Measurements from ENCODE around the gene SMARCA2.

Gene SMARCA2

GRCh38 chr9:2000314-2000713 lies 14.8 kb upstream of the SMARCA2 start:
- no peaks in the 10 kb centered on the region for H3K27me3 ChIP-seq (ENCODE audit: insufficient read depth, low read depth)
- no peak overlapping the region for H3K9ac ChIP-seq
- no peak overlapping the region for H3K4me2 ChIP-seq
- H3K4me3 ChIP-seq (IDR thresholded peaks at IDR 0.05; ENCODE audit: insufficient read depth, low read depth, low read length): no peak overlapping the region
- no peaks in the 10 kb centered on the region for H3K4me1 ChIP-seq (ENCODE audit: low read depth, poor library complexity, severe bottlenecking)
- H3K36me3 ChIP-seq (ENCODE audit: insufficient read depth): no peaks in the 10 kb centered on the region
- no peak overlapping the region for H3K27ac ChIP-seq
- H3K79me2 ChIP-seq (ENCODE audit: insufficient read depth, low read depth): no peaks in the 10 kb centered on the region
- no peak for TF ChIP-seq CTCF (conservative IDR thresholded peaks at IDR 0.05; ENCODE audit: low read depth, low read length)
- H2AFZ ChIP-seq (ENCODE audit: low read depth): no peak overlapping the region
- H4K20me1 ChIP-seq (ENCODE audit: insufficient read depth): no peaks in the 10 kb centered on the region

GRCh38 chr9:2008372-2008771 lies 6.8 kb upstream of the SMARCA2 start:
- Histone ChIP-seq H3K79me2 (ENCODE audit: insufficient read depth, low read depth) (no peaks in the 10 kb centered on the region), H2AFZ (ENCODE audit: low read depth) (no peak overlapping the region), H3K4me1 (ENCODE audit: low read depth, poor library complexity, severe bottlenecking) (peaks cover 7% of the 10 kb centered on the region), H3K9ac (no peak overlapping the region), H4K20me1 (ENCODE audit: insufficient read depth) (no peaks in the 10 kb centered on the region), H3K4me2 (no peak overlapping the region), H3K27ac (no peak overlapping the region), H3K36me3 (ENCODE audit: insufficient read depth) (no peaks in the 10 kb centered on the region), H3K4me3 (IDR thresholded peaks at IDR 0.05; ENCODE audit: insufficient read depth, low read depth, low read length) (no peak overlapping the region), H3K27me3 (ENCODE audit: insufficient read depth, low read depth) (no peaks in the 10 kb centered on the region)
- no peak for TF ChIP-seq CTCF (conservative IDR thresholded peaks at IDR 0.05; ENCODE audit: low read depth, low read length)

GRCh38 chr9:2012347-2012746 lies 2.8 kb upstream of the SMARCA2 start:
- Histone ChIP-seq H3K4me3 (IDR thresholded peaks at IDR 0.05; ENCODE audit: insufficient read depth, low read depth, low read length) (no peak overlapping the region), H3K4me1 (ENCODE audit: low read depth, poor library complexity, severe bottlenecking) (peaks cover 13% of the 10 kb centered on the region), H3K79me2 (ENCODE audit: insufficient read depth, low read depth) (peaks cover 19% of the 10 kb centered on the region), H4K20me1 (ENCODE audit: insufficient read depth) (no peaks in the 10 kb centered on the region), H3K27me3 (ENCODE audit: insufficient read depth, low read depth) (no peaks in the 10 kb centered on the region), H3K9ac (no peak overlapping the region), H3K36me3 (ENCODE audit: insufficient read depth) (no peaks in the 10 kb centered on the region), H3K27ac (no peak overlapping the region), H3K4me2 (no peak overlapping the region), H2AFZ (ENCODE audit: low read depth) (no peak overlapping the region)
- no peak for TF ChIP-seq CTCF (conservative IDR thresholded peaks at IDR 0.05; ENCODE audit: low read depth, low read length)

- Histone ChIP-seq H3K36me3 (ENCODE audit: insufficient read depth) (no peaks in the 10 kb centered on the region), H3K27me3 (ENCODE audit: insufficient read depth, low read depth) (no peaks in the 10 kb centered on the region), H3K27ac (peak overlapping the region; percentile 93), H3K4me3 (IDR thresholded peaks at IDR 0.05; ENCODE audit: insufficient read depth, low read depth, low read length) (no peak overlapping the region), H4K20me1 (ENCODE audit: insufficient read depth) (no peaks in the 10 kb centered on the region), H2AFZ (ENCODE audit: low read depth) (peak overlapping the region; percentile 73), H3K9ac (peak overlapping the region; percentile 64; the same call in 1 of the 2 replicates), H3K4me1 (ENCODE audit: low read depth, poor library complexity, severe bottlenecking) (peaks cover 18% of the 10 kb centered on the region), H3K4me2 (peak overlapping the region; percentile 84), H3K79me2 (ENCODE audit: insufficient read depth, low read depth) (peaks cover 35% of the 10 kb centered on the region)
- no peak for TF ChIP-seq CTCF (conservative IDR thresholded peaks at IDR 0.05; ENCODE audit: low read depth, low read length)
Observed at GRCh38 chr9:2013743-2014475, 1.2 kb upstream of the SMARCA2 start.
